Measurements from ENCODE around the gene PRKN.
"Not testable (repeated sequence)": the region's sequence is repeated elsewhere in the genome, so short reads cannot be mapped to it uniquely, and the experiment has no call there.

PRKN gene

GRCh38 chr6:162701551-162701950 lies 26.0 kb downstream of the PRKN start:
- DNase-seq (ENCODE audit: insufficient read length, low spot score) (no peak), FAIRE-seq (no peak)
- no peak for TF ChIP-seq POLR2A (IDR thresholded peaks at IDR 0.05; ENCODE audit: low read depth, low read length)

DNA sequence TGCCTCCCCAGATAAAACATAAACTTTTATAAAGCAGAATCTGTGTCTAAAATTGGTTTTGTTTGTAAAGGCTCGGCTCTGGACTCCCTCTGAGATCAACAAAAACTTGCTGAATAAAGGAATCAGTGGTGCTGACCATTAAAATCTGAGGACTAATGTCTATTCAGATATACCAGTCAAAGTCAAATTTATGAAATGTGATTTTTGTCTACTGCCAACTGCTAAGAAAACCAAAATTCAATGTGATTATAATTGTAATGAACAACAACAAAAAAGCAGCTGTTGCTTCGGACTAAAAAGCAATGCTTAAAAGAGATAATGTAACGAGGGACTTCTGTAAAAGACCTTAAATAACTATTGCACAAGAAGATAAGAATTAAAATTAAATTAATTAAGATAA lies 26.6 kb downstream of the PRKN start:
- FAIRE-seq, result no peak
- no peak for TF ChIP-seq POLR2A (IDR thresholded peaks at IDR 0.05; ENCODE audit: low read depth, low read length)
- DNase-seq (ENCODE audit: insufficient read length, low spot score), result no peak

DNA sequence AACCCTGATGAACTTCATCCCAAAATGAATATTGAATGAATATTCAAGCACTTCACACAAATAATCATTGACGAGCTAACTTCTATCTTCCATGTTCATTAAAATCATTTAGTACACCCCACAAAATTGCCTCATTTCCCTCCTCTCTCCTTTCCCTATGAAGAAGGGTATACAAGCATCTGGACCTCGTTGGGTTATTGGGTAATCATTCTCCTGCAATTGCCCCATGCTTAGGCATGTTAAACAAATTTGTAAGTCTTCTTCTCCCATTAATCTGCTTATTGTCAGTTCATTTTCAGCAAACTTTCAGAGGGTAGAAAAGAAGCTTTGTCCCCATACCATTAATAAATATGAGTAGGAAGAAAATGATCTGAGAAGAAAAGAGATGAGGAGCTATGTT lies 27.6 kb downstream of the PRKN start:
- DNase-seq (ENCODE audit: insufficient read length, low spot score) (no peak), FAIRE-seq (no peak)
- no peak for TF ChIP-seq POLR2A (IDR thresholded peaks at IDR 0.05; ENCODE audit: low read depth, low read length)

- FAIRE-seq, result no peak
- no peak for TF ChIP-seq POLR2A (IDR thresholded peaks at IDR 0.05; ENCODE audit: low read depth, low read length)
- no peak for DNase-seq (ENCODE audit: insufficient read length, low spot score)
Measured at GRCh38 chr6:162698440-162698839, 29.1 kb downstream of the PRKN start.

GRCh38 chr6:162697872-162698403 lies 29.6 kb downstream of the PRKN start:
- no peak for TF ChIP-seq POLR2A (IDR thresholded peaks at IDR 0.05; ENCODE audit: low read depth, low read length)
- DNase-seq (ENCODE audit: insufficient read length, low spot score), result no peak
- FAIRE-seq, result no peak

GRCh38 chr6:162690158-162690557 lies 37.4 kb downstream of the PRKN start:
- no peak for DNase-seq (ENCODE audit: insufficient read length, low spot score)
- TF ChIP-seq POLR2A (IDR thresholded peaks at IDR 0.05; ENCODE audit: low read depth, low read length), result no peak
- no peak for FAIRE-seq

DNA sequence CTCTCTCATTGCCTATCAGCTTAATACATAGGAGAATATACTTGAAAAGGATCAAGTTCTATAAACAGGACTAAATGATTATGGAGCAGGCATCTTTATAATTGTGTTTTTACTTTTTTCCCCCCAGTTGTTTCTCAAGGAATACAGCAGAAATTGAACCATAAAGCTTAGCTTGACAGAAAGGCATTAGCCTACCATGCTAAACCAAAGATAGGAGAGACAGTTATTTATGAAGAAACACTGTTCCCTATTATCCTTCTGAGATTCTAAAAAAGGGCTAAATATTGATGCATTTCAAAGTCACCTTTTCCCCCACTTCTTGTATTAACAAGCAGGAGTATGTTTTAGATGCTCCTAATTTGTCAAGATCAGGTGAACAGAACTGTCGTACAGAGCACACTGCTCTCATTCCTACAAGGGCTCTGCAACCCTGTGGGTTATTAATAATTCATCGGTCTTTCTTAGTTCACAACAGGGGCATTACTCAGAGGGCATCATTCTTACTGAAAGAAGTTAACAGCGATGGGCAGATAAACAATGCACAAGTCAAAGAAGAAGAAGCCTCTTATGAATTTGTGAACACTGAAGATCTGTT lies 38.7 kb downstream of the PRKN start:
- no peak for TF ChIP-seq POLR2A (IDR thresholded peaks at IDR 0.05; ENCODE audit: low read depth, low read length)
- no peak for FAIRE-seq

GRCh38 chr6:162685586-162685985 lies 42.0 kb downstream of the PRKN start:
- no peak for DNase-seq (ENCODE audit: insufficient read length, low spot score)
- FAIRE-seq, result no peak
- no peak for TF ChIP-seq POLR2A (IDR thresholded peaks at IDR 0.05; ENCODE audit: low read depth, low read length)

More for the DNA sequence above, 38.7 kb downstream of the PRKN start:
- DNase-seq (ENCODE audit: insufficient read length, low spot score), result no peak

- no peak for DNase-seq (ENCODE audit: insufficient read length, low spot score)
- no peak for FAIRE-seq
Measured at GRCh38 chr6:162684961-162685360, 42.6 kb downstream of the PRKN start.

DNA sequence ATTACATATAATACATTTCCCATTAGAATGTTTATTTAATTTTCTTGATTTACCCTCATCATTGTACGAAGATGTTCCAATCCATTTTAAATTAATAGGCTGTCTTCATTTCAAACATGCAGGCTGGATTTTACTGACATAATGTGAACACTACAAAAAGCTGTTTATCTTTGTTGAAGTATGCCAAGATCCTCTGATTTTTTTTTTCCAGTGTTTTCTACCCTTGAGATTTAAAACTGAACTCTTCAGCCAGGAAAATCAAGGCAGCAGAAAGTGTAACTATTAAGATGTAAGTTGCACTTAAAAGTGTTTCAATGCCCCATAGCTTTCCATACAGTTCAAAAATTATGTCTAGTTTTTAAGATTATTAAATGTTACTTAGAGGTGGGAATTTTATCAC lies 43.5 kb downstream of the PRKN start:
- FAIRE-seq (no peak), DNase-seq (ENCODE audit: insufficient read length, low spot score) (no peak)
- no peak for TF ChIP-seq POLR2A (IDR thresholded peaks at IDR 0.05; ENCODE audit: low read depth, low read length)

More at GRCh38 chr6:162684961-162685360, 42.6 kb downstream of the PRKN start:
- TF ChIP-seq POLR2A (IDR thresholded peaks at IDR 0.05; ENCODE audit: low read depth, low read length), result no peak

DNA sequence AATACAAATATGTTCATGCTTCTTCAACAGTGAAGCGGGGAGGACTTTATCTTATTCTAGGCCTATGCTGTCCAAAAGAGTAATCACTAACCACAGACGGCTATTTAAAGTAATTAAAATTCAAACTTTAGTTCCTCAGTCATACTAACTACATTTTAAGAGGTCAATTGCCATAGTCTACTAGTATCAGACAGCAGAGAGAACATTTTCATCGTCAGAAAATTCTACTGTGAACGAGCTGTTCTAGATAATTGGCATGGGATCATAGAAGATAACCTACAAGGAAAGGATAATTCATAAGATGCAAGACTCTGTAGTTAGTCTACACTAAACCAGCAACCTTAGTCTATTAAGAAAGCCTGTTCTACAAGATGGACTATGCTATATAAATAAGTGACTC lies 44.4 kb downstream of the PRKN start:
- DNase-seq (ENCODE audit: insufficient read length, low spot score) (no peak), FAIRE-seq (no peak)
- TF ChIP-seq POLR2A (IDR thresholded peaks at IDR 0.05; ENCODE audit: low read depth, low read length), result no peak

DNA sequence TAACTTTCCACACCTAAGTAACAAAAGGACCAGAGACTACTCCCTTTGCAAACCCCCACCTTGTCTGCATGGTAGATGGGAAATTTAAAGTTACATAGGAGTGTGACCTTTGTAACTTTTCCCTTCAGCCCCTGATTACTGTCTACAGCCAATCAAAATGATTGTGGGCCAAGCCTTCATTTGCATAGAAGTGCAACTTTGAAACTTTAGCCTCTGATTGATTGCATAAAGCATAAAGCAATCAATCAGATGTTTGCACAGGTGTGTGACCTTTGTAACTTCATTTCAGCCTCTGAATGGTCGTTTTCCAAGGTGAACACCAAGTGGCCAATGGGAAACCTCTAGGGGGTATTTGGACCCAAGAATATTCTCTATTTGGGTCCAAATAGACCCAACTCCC lies 46.1 kb downstream of the PRKN start:
- DNase-seq (ENCODE audit: insufficient read length, low spot score), result no peak

DNA sequence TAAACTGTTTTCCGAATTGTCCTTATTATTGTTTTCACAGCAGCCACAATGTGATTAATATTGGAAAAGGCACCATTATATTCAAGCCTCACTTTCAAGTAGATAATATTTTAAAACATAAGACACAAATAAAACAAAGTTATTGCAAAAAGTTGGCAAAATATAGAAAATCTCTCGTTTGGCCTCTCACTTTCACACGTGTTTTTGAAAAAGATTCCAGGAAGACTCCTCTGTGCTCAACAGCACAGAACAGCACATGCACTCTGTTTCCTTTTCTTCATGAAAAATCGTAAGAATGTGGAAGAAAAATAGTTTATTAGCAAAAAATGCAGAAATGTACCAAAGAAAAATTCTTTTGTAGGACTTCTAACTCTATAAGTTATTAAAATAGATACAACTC lies 46.7 kb downstream of the PRKN start:
- no peak for TF ChIP-seq POLR2A (IDR thresholded peaks at IDR 0.05; ENCODE audit: low read depth, low read length)
- DNase-seq (ENCODE audit: insufficient read length, low spot score) (no peak), FAIRE-seq (no peak)

More for the DNA sequence above, 46.1 kb downstream of the PRKN start:
- TF ChIP-seq POLR2A (IDR thresholded peaks at IDR 0.05; ENCODE audit: low read depth, low read length), result no peak
- FAIRE-seq, result no peak

DNA sequence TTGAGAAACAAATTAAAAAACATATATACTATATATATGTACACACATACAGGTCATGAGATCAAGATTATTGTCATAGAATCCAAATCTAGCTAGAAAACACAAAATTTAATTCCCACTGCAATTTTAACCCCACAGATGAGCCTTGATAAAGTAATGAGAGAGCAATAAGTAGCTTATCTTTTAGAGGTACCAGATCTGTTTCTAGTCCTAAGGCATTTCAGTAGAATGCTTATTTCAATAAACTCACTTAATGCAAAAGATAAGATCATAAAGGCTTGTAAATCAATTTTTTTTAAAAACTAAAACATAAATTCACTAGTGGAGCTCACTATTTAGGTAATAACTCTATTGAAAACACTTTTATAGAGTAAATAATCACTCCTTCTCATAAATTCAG lies 47.2 kb downstream of the PRKN start:
- TF ChIP-seq POLR2A (IDR thresholded peaks at IDR 0.05; ENCODE audit: low read depth, low read length), result no peak
- FAIRE-seq, result no peak
- DNase-seq (ENCODE audit: insufficient read length, low spot score), result no peak

GRCh38 chr6:162679681-162680080 lies 47.9 kb downstream of the PRKN start:
- DNase-seq (ENCODE audit: insufficient read length, low spot score) (no peak), FAIRE-seq (no peak)
- TF ChIP-seq POLR2A (IDR thresholded peaks at IDR 0.05; ENCODE audit: low read depth, low read length), result no peak

- FAIRE-seq; DNase-seq (ENCODE audit: insufficient read length, low spot score): not testable (repeated sequence)
Measured at GRCh38 chr6:162678896-162679295, 48.7 kb downstream of the PRKN start.
